ENCODE data around the gene EXO1. TPM values are rescaled to one million over a fixed set of nuclear protein-coding genes. Genes with fewer than 3 reads are reported as not detected.
A peak's percentile ranks its signal among the peaks of the same experiment; 100 is the strongest.
"Not testable (repeated sequence)": the region's sequence is repeated elsewhere in the genome, so short reads cannot be mapped to it uniquely, and the experiment has no call there.

EXO1 gene
- total RNA-seq: 10 to 100 TPM; 48.2 to 50.0 TPM

- ATAC-seq (peak; percentile 97), DNase-seq (peak; percentile 93)
- Mint-ChIP-seq H3K27ac (peak within 1 kb of the TSS; percentile 100), H3K9me3 (ENCODE audit: insufficient read depth) (no peaks in the 10 kb centered on the region), H3K36me3 (ENCODE audit: low read depth) (peaks cover 28% of the 10 kb centered on the region), H3K4me1 (ENCODE audit: low read depth) (peaks cover 32% of the 10 kb centered on the region), H3K27me3 (ENCODE audit: low read depth) (peaks cover 3% of the 10 kb centered on the region), H3K4me3 (peak within 1 kb of the TSS; percentile 96)
- ChIA-PET POLR2A (interaction anchor here (0.6 to 2.9 kb wide), 5 partner anchors 13 to 312 kb away, joined by 3 to 12 read pairs (median 4); partner anchors contain the start of genes CHML and OPN3), CTCF (interaction anchor here (0.6 to 2.8 kb wide), 6 partner anchors 150 to 362 kb away, joined by 3 to 12 read pairs (median 4); no protein-coding TSS in a partner anchor)
Observed at GRCh38 chr1:241847796-241848685, at the start of gene EXO1. TSS of gene EXO1 (plus strand) at chr1:241848204. CDS start at chr1:241850426, 2,222 bp downstream.

- CTCF ChIA-PET: interaction anchor here (1.3 to 1.5 kb wide), 2 partner anchors 17 to 188 kb away, joined by 3 read pairs; no protein-coding TSS in a partner anchor
- POLR2A ChIA-PET: no interaction called here
Observed at GRCh38 chr1:241799416-241799815, 48.6 kb upstream of the EXO1 start.

GRCh38 chr1:241800640-241801039 is 47.4 kb upstream of the EXO1 start:
- no peaks in the 10 kb centered on the region for H3K4me1 Mint-ChIP-seq (ENCODE audit: low read depth)
- no peak for DNase-seq
- ChIA-PET POLR2A (interaction anchor here (0.6 kb wide), 1 partner anchor 764 kb away, joined by 3 read pairs; no protein-coding TSS in a partner anchor), CTCF (interaction anchor here (1.3 to 1.5 kb wide), 2 partner anchors 15 to 190 kb away, joined by 3 read pairs; no protein-coding TSS in a partner anchor)
- no peak overlapping the region for H3K4me3 Mint-ChIP-seq
- peaks cover 2% of the 10 kb centered on the region for H3K27me3 Mint-ChIP-seq (ENCODE audit: low read depth)
- ATAC-seq: no peak
- H3K27ac Mint-ChIP-seq: no peak overlapping the region
- H3K9me3 Mint-ChIP-seq (ENCODE audit: insufficient read depth): no peaks in the 10 kb centered on the region
- H3K36me3 Mint-ChIP-seq (ENCODE audit: low read depth): no peaks in the 10 kb centered on the region

More at GRCh38 chr1:241799416-241799815, 48.6 kb upstream of the EXO1 start:
- Mint-ChIP-seq H3K27me3 (ENCODE audit: low read depth) (peaks cover 2% of the 10 kb centered on the region), H3K36me3 (ENCODE audit: low read depth) (no peaks in the 10 kb centered on the region), H3K4me1 (ENCODE audit: low read depth) (no peaks in the 10 kb centered on the region), H3K4me3 (no peak overlapping the region), H3K9me3 (ENCODE audit: insufficient read depth) (no peaks in the 10 kb centered on the region), H3K27ac (no peak overlapping the region)
- no peak for ATAC-seq
- DNase-seq: no peak

GRCh38 chr1:241802863-241803262 is 45.1 kb upstream of the EXO1 start:
- no peak overlapping the region for H3K27ac Mint-ChIP-seq
- CTCF ChIA-PET: no interaction called here
- H3K4me1 Mint-ChIP-seq (ENCODE audit: low read depth): no peaks in the 10 kb centered on the region
- no peak for ATAC-seq
- H3K9me3 Mint-ChIP-seq (ENCODE audit: insufficient read depth): no peaks in the 10 kb centered on the region
- POLR2A ChIA-PET: no interaction called here
- peaks cover 2% of the 10 kb centered on the region for H3K27me3 Mint-ChIP-seq (ENCODE audit: low read depth)
- H3K36me3 Mint-ChIP-seq (ENCODE audit: low read depth): no peaks in the 10 kb centered on the region
- no peak overlapping the region for H3K4me3 Mint-ChIP-seq
- no peak for DNase-seq

GRCh38 chr1:241804706-241805105 is 43.3 kb upstream of the EXO1 start:
- H3K9me3 Mint-ChIP-seq (ENCODE audit: insufficient read depth); H3K4me1 Mint-ChIP-seq (ENCODE audit: low read depth); H3K36me3 Mint-ChIP-seq (ENCODE audit: low read depth); CTCF ChIA-PET; DNase-seq; H3K27me3 Mint-ChIP-seq (ENCODE audit: low read depth); POLR2A ChIA-PET; H3K4me3 Mint-ChIP-seq; ATAC-seq; H3K27ac Mint-ChIP-seq: not testable (repeated sequence)

GRCh38 chr1:241808265-241808664 is 39.7 kb upstream of the EXO1 start:
- ChIA-PET CTCF (interaction anchor here (0.7 kb wide), 1 partner anchor 102 kb away, joined by 3 read pairs; no protein-coding TSS in a partner anchor), POLR2A (interaction anchor here (1.0 kb wide), 1 partner anchor 16 kb away, joined by 3 read pairs; no protein-coding TSS in a partner anchor)
- no peak for ATAC-seq
- Mint-ChIP-seq H3K36me3 (ENCODE audit: low read depth) (no peaks in the 10 kb centered on the region), H3K4me1 (ENCODE audit: low read depth) (no peaks in the 10 kb centered on the region), H3K4me3 (no peak overlapping the region), H3K9me3 (ENCODE audit: insufficient read depth) (no peaks in the 10 kb centered on the region), H3K27ac (no peak overlapping the region), H3K27me3 (ENCODE audit: low read depth) (no peaks in the 10 kb centered on the region)
- DNase-seq: no peak

GRCh38 chr1:241810769-241811405 is 37.1 kb upstream of the EXO1 start:
- H3K36me3 Mint-ChIP-seq (ENCODE audit: low read depth): no peaks in the 10 kb centered on the region
- no peak overlapping the region for H3K27ac Mint-ChIP-seq
- no peaks in the 10 kb centered on the region for H3K27me3 Mint-ChIP-seq (ENCODE audit: low read depth)
- POLR2A ChIA-PET: no interaction called here
- ATAC-seq (no peak), DNase-seq (no peak)
- H3K4me1 Mint-ChIP-seq (ENCODE audit: low read depth): no peaks in the 10 kb centered on the region
- CTCF ChIA-PET: no interaction called here
- no peaks in the 10 kb centered on the region for H3K9me3 Mint-ChIP-seq (ENCODE audit: insufficient read depth)
- H3K4me3 Mint-ChIP-seq: no peak overlapping the region

- Mint-ChIP-seq H3K4me3 (no peak overlapping the region), H3K36me3 (ENCODE audit: low read depth) (no peaks in the 10 kb centered on the region), H3K27ac (no peak overlapping the region), H3K27me3 (ENCODE audit: low read depth) (no peaks in the 10 kb centered on the region), H3K4me1 (ENCODE audit: low read depth) (no peaks in the 10 kb centered on the region), H3K9me3 (ENCODE audit: insufficient read depth) (no peaks in the 10 kb centered on the region)
- CTCF ChIA-PET: no interaction called here
- no peak for DNase-seq
- POLR2A ChIA-PET: no interaction called here
- ATAC-seq: no peak
Observed at GRCh38 chr1:241813768-241814320, 34.2 kb upstream of the EXO1 start.

- no peak overlapping the region for H3K27ac Mint-ChIP-seq
- peaks cover 2% of the 10 kb centered on the region for H3K27me3 Mint-ChIP-seq (ENCODE audit: low read depth)
- no peaks in the 10 kb centered on the region for H3K36me3 Mint-ChIP-seq (ENCODE audit: low read depth)
- no peaks in the 10 kb centered on the region for H3K4me1 Mint-ChIP-seq (ENCODE audit: low read depth)
- ChIA-PET CTCF (interaction anchor here (0.8 kb wide), 1 partner anchor 16 kb away, joined by 3 read pairs; no protein-coding TSS in a partner anchor), POLR2A (no interaction called here)
- H3K9me3 Mint-ChIP-seq (ENCODE audit: insufficient read depth): no peaks in the 10 kb centered on the region
- ATAC-seq (no peak), DNase-seq (no peak)
- no peak overlapping the region for H3K4me3 Mint-ChIP-seq
Observed at GRCh38 chr1:241816008-241816407, 32.0 kb upstream of the EXO1 start.

GRCh38 chr1:241817331-241817792 is 30.6 kb upstream of the EXO1 start:
- CTCF ChIA-PET: no interaction called here
- Mint-ChIP-seq H3K4me3 (no peak overlapping the region), H3K4me1 (ENCODE audit: low read depth) (no peaks in the 10 kb centered on the region), H3K9me3 (ENCODE audit: insufficient read depth) (no peaks in the 10 kb centered on the region), H3K36me3 (ENCODE audit: low read depth) (no peaks in the 10 kb centered on the region), H3K27ac (no peak overlapping the region), H3K27me3 (ENCODE audit: low read depth) (peaks cover 2% of the 10 kb centered on the region)
- ATAC-seq (no peak), DNase-seq (no peak)
- POLR2A ChIA-PET: no interaction called here

GRCh38 chr1:241817956-241818612 is 29.9 kb upstream of the EXO1 start:
- Mint-ChIP-seq H3K36me3 (ENCODE audit: low read depth) (no peaks in the 10 kb centered on the region), H3K27me3 (ENCODE audit: low read depth) (peaks cover 2% of the 10 kb centered on the region), H3K4me1 (ENCODE audit: low read depth) (no peaks in the 10 kb centered on the region), H3K4me3 (no peak overlapping the region), H3K27ac (no peak overlapping the region), H3K9me3 (ENCODE audit: insufficient read depth) (no peaks in the 10 kb centered on the region)
- no peak for ATAC-seq
- ChIA-PET POLR2A (no interaction called here), CTCF (no interaction called here)
- no peak for DNase-seq

Measured in activated CD8-positive, alpha-beta T cell treated with anti-CD3 and anti-CD28 coated beads, Interleukin-2, amount 10 ng/mL, durations not matched to agents 7 days and 5 days (primary cell).